Endothelial cell (in vitro differentiated cells): ENCODE measurements around the gene METTL8. TPM values are rescaled to one million over a fixed set of nuclear protein-coding genes. Genes with fewer than 3 reads are reported as not detected.

Experiments used
- DNase-seq: peaks from one replicate; pipeline ENCODE4 v3.0.0; 2021; ENCODE audit warnings: low spot score
- H3K27ac Mint-ChIP-seq: one replicate; pipeline ENCODE4 v1.8.0; 2021; ENCODE audit warnings: mixed read lengths, inconsistent platforms; ENCODE audit not compliant: unreplicated experiment
- H3K27me3 Mint-ChIP-seq: one replicate; pipeline ENCODE4 v1.8.0; 2021; ENCODE audit warnings: mild to moderate bottlenecking, moderate library complexity, mixed read lengths, inconsistent platforms; ENCODE audit not compliant: unreplicated experiment
- H3K36me3 Mint-ChIP-seq: one replicate; pipeline ENCODE4 v1.8.0; 2021; ENCODE audit warnings: mild to moderate bottlenecking, low read depth, mixed read lengths, inconsistent platforms; ENCODE audit not compliant: unreplicated experiment
- H3K4me1 Mint-ChIP-seq: one replicate; pipeline ENCODE4 v1.8.0; 2021; ENCODE audit warnings: mild to moderate bottlenecking, mixed read lengths, inconsistent platforms; ENCODE audit not compliant: unreplicated experiment
- H3K4me3 Mint-ChIP-seq: one replicate; pipeline ENCODE4 v1.8.0; 2021; ENCODE audit warnings: mild to moderate bottlenecking, mixed read lengths, inconsistent platforms; ENCODE audit not compliant: unreplicated experiment
- H3K9me3 Mint-ChIP-seq: one replicate; pipeline ENCODE4 v1.8.0; 2021; ENCODE audit warnings: mixed read lengths, inconsistent platforms; ENCODE audit not compliant: unreplicated experiment
- total RNA-seq: library from RNA; stranded (reverse); fragmentation: NEBNext Ultra II Directional; extraction: Animal tissue kit (Norgen Biotek cat#: 25700); gene quantifications from one replicate; pipeline ENCODE4 v1.2.1, GENCODE V29; 2021; ENCODE audit not compliant: unreplicated experiment
- TF ChIP-seq, protein P1 (sequence below): fragments of 200-600 bp; sonication (generic); IDR thresholded peaks from one replicate; pipeline ENCODE4 v1.5.0; 2021; ENCODE audit warnings: antibody characterized with exemption; ENCODE audit not compliant: unreplicated experiment

METTL8 gene
- total RNA-seq, 1 donor from 2014 or later = 18.2 TPM

DNA sequence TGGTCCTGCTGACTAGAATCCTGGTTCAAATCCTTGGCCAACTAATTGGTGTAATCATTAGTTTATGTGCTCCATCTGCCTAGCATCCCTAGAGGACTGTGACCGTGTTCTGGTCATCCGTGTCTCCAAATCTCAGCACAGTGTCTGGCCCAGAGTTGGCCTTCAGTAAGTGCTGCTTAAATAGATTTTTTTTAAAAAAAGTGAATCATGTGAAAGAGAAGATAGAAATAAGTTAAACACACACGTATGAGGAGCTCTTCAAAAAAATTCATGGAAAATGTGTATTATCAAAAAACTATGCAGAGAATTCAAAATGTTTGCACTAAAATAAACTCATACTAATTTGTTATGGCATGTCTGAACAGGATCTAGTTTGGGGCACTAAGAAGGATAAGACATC lies 143.8 kb downstream of the METTL8 start:
- DNase-seq = no peak
- Mint-ChIP-seq H3K4me3 (no peak overlapping the region), H3K27ac (no peak overlapping the region), H3K36me3 (no peaks in the 10 kb centered on the region), H3K9me3 (no peaks in the 10 kb centered on the region), H3K4me1 (peaks cover 8% of the 10 kb centered on the region), H3K27me3 (peaks cover 1% of the 10 kb centered on the region)
- TF ChIP-seq, protein P1, sequence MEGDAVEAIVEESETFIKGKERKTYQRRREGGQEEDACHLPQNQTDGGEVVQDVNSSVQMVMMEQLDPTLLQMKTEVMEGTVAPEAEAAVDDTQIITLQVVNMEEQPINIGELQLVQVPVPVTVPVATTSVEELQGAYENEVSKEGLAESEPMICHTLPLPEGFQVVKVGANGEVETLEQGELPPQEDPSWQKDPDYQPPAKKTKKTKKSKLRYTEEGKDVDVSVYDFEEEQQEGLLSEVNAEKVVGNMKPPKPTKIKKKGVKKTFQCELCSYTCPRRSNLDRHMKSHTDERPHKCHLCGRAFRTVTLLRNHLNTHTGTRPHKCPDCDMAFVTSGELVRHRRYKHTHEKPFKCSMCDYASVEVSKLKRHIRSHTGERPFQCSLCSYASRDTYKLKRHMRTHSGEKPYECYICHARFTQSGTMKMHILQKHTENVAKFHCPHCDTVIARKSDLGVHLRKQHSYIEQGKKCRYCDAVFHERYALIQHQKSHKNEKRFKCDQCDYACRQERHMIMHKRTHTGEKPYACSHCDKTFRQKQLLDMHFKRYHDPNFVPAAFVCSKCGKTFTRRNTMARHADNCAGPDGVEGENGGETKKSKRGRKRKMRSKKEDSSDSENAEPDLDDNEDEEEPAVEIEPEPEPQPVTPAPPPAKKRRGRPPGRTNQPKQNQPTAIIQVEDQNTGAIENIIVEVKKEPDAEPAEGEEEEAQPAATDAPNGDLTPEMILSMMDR = no peak

DNA sequence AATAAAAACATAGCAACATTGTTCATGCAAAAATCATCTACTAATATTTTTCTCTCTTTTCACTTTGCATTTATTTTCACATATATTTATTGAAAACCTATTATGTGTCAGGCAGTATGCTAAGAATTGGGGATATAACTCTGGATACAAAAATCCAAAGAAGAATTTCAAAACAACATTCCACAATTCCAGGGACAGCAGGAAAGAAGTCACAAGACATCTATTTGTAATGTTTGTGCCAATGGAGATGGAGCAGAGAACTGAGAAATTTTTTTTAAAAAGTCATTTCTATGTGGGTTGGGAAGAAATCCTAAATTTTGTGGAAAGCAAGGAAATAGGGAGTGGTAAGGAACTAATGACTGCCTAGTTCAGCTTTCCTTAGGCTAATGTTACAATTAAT lies 144.5 kb downstream of the METTL8 start:
- no peak for DNase-seq
- Mint-ChIP-seq H3K4me1 (peaks cover 8% of the 10 kb centered on the region), H3K4me3 (no peak overlapping the region), H3K9me3 (no peaks in the 10 kb centered on the region), H3K36me3 (no peaks in the 10 kb centered on the region), H3K27ac (no peak overlapping the region), H3K27me3 (peaks cover 1% of the 10 kb centered on the region)
- TF ChIP-seq, protein P1 = no peak

DNA sequence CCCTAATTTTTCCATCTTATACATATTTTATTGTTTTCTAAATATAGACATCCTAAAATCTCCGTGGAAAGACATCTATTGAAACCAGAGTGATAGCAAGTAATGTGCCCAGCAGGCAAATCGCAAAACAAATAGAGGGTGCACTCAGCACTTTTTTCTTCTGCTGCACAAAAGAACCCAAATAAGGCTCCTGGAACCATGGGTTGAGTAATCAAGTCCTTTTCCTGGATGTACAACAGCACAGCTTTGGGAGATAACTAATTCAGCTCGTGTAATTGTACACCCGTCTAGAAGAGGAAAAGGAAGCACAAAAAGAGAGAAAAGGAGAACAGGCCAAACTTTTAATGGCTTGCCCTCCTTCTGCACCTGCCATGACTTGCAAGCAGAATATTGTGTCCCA lies 146.2 kb downstream of the METTL8 start:
- no peaks in the 10 kb centered on the region for H3K9me3 Mint-ChIP-seq
- H3K4me1 Mint-ChIP-seq = peaks cover 8% of the 10 kb centered on the region
- TF ChIP-seq, protein P1 = no peak
- no peak overlapping the region for H3K27ac Mint-ChIP-seq
- no peak overlapping the region for H3K4me3 Mint-ChIP-seq
- no peak for DNase-seq
- peaks cover 1% of the 10 kb centered on the region for H3K27me3 Mint-ChIP-seq
- no peaks in the 10 kb centered on the region for H3K36me3 Mint-ChIP-seq

DNA sequence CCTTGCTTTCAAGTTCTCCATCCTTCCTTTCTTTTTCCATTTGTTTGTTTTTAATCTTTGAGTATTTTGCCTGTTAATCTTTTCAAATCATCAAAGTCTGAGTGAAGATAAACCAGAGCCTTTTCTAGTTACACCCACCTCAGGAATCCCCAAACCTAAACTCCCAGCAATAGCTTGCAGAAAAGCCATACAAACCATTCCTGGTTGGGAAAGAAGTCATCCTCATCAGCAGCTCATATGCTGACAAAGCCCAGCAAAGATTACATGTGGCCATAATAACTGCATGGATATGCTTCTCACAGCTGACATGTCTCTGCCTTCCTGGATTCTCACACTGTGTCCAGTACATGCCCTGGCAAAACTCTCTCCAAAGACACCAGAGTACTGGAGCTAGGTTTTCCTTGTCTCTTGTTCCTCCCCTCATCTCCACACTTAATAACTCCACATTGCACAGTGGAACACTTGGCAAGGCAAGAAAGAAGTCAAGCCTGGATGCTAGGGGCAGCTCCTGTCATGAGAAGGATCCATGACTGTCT lies 146.7 kb downstream of the METTL8 start:
- no peak for DNase-seq
- Mint-ChIP-seq H3K9me3 (no peaks in the 10 kb centered on the region), H3K27ac (no peak overlapping the region), H3K4me1 (peaks cover 8% of the 10 kb centered on the region), H3K27me3 (peaks cover 1% of the 10 kb centered on the region), H3K4me3 (no peak overlapping the region), H3K36me3 (no peaks in the 10 kb centered on the region)
- TF ChIP-seq, protein P1 = no peak

DNA sequence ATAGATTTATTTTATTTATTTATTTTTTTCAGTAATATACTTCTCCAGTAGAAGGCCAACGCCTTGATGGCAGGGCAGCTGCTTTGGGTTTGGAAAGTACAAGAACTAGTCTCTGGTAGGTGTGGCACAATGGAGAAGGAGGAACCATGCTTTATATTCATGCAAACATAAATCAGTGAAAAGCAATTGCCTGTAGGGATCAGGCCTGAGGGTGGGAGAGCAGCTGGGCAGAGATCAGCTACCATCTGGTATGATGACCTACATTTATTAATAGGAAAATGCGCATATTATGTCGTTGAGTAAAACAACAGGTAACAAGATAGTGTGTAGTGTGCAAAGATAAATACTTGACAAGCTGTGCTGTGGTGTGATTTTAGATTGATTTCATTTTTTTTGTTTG lies 152.7 kb downstream of the METTL8 start:
- H3K4me1 Mint-ChIP-seq = no peaks in the 10 kb centered on the region
- TF ChIP-seq, protein P1 = no peak
- H3K36me3 Mint-ChIP-seq = no peaks in the 10 kb centered on the region
- H3K4me3 Mint-ChIP-seq = no peak overlapping the region
- no peaks in the 10 kb centered on the region for H3K9me3 Mint-ChIP-seq
- DNase-seq = no peak
- H3K27me3 Mint-ChIP-seq = no peaks in the 10 kb centered on the region
- no peak overlapping the region for H3K27ac Mint-ChIP-seq
